ENCODE results near the gene DNAJB2.

- TF ChIP-seq CTCF (conservative IDR thresholded peaks at IDR 0.05 in 1 of 2, IDR thresholded peaks at IDR 0.05 in 1 of 2; ENCODE audit: extremely low read depth in 1 of 2, insufficient read depth in 1 of 2, low read depth in 1 of 2, low read length in 2 of 2) = peak in 1 of 2 donors; percentile 36
- no peak for TF ChIP-seq EZH2 (IDR thresholded peaks at IDR 0.05; ENCODE audit: borderline replicate concordance, low read length)
Observed at GRCh38 chr2:219252084-219252483, 27.1 kb upstream of the DNAJB2 start.
